HEK293T (cell line): ENCODE data around the gene ZBTB9.
A peak's percentile ranks its signal among the peaks of the same experiment; 100 is the strongest.

ENCODE experiments used
- CTCF ChIA-PET: fragments of 350-600 bp; formaldehyde crosslinking; extraction: SDS; loops from one replicate; lab custom pipeline; 2021; ENCODE audit warnings: antibody characterized with exemption, inconsistent platforms; lab: Yijun Ruan, JAX
- POLR2A ChIA-PET: fragments of 350-600 bp; formaldehyde crosslinking; extraction: SDS; loops from one replicate; lab custom pipeline; 2020; ENCODE audit warnings: antibody characterized with exemption, inconsistent platforms; lab: Yijun Ruan, JAX
- DNase-seq: peaks from one replicate; pipeline ENCODE4 v3.0.0; 2012; ENCODE audit warnings: mixed read lengths; ENCODE audit errors: extremely low spot score
- ARNT ChIP-seq: fragments of 450-650 bp; IDR thresholded peaks from 2 replicates; pipeline ENCODE4 v1.6.1; 2017; ENCODE audit warnings: mild to moderate bottlenecking
- BHLHE40 ChIP-seq: fragments of 450-650 bp; IDR thresholded peaks from 2 replicates; pipeline ENCODE4 v1.6.1; 2016; ENCODE audit warnings: mild to moderate bottlenecking, moderate library complexity, borderline replicate concordance
- CTBP1 ChIP-seq: fragments of 450-650 bp; IDR thresholded peaks from 2 replicates; pipeline ENCODE4 v1.6.1; 2016; ENCODE audit warnings: borderline replicate concordance
- ELF4 ChIP-seq: fragments of 450-650 bp; IDR thresholded peaks from 2 replicates; pipeline ENCODE4 v1.6.1; 2017; ENCODE audit warnings: antibody characterized with exemption
- FOXA1 ChIP-seq: fragments of 450-650 bp; IDR thresholded peaks from 2 replicates; pipeline ENCODE4 v1.6.1; 2016; ENCODE audit warnings: mild to moderate bottlenecking
- FOXK2 ChIP-seq: fragments of 450-650 bp; IDR thresholded peaks from 2 replicates; pipeline ENCODE4 v1.6.1; 2016; ENCODE audit warnings: mild to moderate bottlenecking
- FOXM1 ChIP-seq: fragments of 450-650 bp; IDR thresholded peaks from 2 replicates; pipeline ENCODE4 v1.6.1; 2017; ENCODE audit warnings: mild to moderate bottlenecking, borderline replicate concordance
- HDGF ChIP-seq: fragments of 450-650 bp; IDR thresholded peaks from 2 replicates; pipeline ENCODE4 v1.6.1; 2017; ENCODE audit warnings: antibody characterized with exemption, borderline replicate concordance
- L3MBTL2 ChIP-seq: fragments of 450-650 bp; conservative IDR thresholded peaks from 2 replicates; pipeline ENCODE4 v1.6.1; 2016; ENCODE audit warnings: mild to moderate bottlenecking
- LEF1 ChIP-seq: fragments of 450-650 bp; IDR thresholded peaks from 2 replicates; pipeline ENCODE4 v1.6.1; 2017; ENCODE audit warnings: mild to moderate bottlenecking, borderline replicate concordance
- NFRKB ChIP-seq: fragments of 450-650 bp; IDR thresholded peaks from 2 replicates; pipeline ENCODE4 v1.6.1; 2016; ENCODE audit warnings: mild to moderate bottlenecking, moderate library complexity
- SP1 ChIP-seq: fragments of 450-650 bp; IDR thresholded peaks from 2 replicates; pipeline ENCODE4 v1.6.1; 2017
- SUZ12 ChIP-seq: fragments of 450-650 bp; IDR thresholded peaks from 2 replicates; pipeline ENCODE4 v1.6.1; 2016; ENCODE audit warnings: mild to moderate bottlenecking
- TARDBP ChIP-seq: fragments of 450-650 bp; IDR thresholded peaks from 2 replicates; pipeline ENCODE4 v1.6.1; 2016
- ZNF384 ChIP-seq: fragments of 450-650 bp; IDR thresholded peaks from 2 replicates; pipeline ENCODE4 v1.6.1; 2016
- TF ChIP-seq, protein P1 (sequence below): fragments of 450-650 bp; IDR thresholded peaks from 2 replicates; pipeline ENCODE4 v1.6.1; 2016

The ZBTB9 gene

DNA sequence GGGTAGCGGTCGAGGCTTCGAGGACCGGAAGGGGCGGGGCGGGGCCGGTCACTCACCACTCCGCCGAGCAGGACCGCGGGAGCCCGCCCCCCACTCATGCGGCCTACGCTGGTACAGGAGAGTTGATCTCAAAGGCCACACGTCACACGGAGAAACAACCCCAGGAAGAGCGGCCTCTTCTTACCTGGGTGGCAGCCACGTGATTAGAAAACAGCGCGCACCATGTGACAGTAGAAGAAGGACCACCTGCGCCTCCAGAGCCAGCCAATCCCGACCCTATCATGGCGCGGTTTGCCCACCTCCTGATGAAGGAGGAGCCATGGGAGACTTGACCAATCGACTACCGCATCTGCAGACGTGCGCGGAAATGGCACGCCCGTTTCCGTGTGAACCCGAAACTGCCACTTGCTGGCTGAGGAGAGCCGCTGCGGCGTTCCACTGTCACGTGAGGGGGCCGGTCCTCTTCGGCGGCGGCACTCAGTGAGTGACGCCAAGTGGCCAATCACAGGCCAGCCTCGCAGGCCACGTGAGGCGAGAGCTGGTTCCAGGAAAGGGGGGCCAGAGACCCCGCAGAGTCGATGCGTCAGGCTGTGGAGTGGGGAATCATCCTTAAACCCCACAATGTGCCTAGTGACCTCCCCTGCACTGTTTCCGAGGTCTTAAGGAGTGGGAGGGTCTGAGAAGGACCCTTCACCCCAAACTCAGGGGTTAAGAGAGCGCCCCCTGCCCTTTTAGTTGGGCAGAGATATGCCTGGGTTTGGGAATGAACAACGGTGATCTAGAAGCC, 36.3 kb upstream of the ZBTB9 start, which contains the start of gene CUTA:
TSS of gene CUTA (minus strand) at position 205 of the 787 bp plus-strand sequence. CDS start at position 98, 107 bp downstream.
- no peak; the same call in none of the 2 replicates for TF ChIP-seq ELF4
- TF ChIP-seq FOXK2, result no peak
- TF ChIP-seq, protein P1, sequence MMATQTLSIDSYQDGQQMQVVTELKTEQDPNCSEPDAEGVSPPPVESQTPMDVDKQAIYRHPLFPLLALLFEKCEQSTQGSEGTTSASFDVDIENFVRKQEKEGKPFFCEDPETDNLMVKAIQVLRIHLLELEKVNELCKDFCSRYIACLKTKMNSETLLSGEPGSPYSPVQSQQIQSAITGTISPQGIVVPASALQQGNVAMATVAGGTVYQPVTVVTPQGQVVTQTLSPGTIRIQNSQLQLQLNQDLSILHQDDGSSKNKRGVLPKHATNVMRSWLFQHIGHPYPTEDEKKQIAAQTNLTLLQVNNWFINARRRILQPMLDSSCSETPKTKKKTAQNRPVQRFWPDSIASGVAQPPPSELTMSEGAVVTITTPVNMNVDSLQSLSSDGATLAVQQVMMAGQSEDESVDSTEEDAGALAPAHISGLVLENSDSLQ, result peak; percentile 72
- TF ChIP-seq TARDBP, result no peak
- TF ChIP-seq LEF1, result no peak
- TF ChIP-seq L3MBTL2, result peak; percentile 98
- 0 out of 2 replicates have a peak, but pooled peaks have one; percentile 25 for TF ChIP-seq HDGF
- no peak for TF ChIP-seq FOXM1
- peak; percentile 58 for TF ChIP-seq ARNT
- no peak for TF ChIP-seq FOXA1
- no peak for TF ChIP-seq CTBP1
- TF ChIP-seq BHLHE40, result no peak
- no peak for TF ChIP-seq NFRKB
- TF ChIP-seq SP1, result peak; percentile 12; the same call in 1 of the 2 replicates
- TF ChIP-seq ZNF384, result no peak
- TF ChIP-seq SUZ12, result no peak
- CTCF ChIA-PET, result interaction anchor here (0.5 to 1.2 kb wide), 4 partner anchors 11 to 220 kb away, joined by 3 to 6 read pairs (median 4); no protein-coding TSS in a partner anchor
- POLR2A ChIA-PET, result interaction anchor here (0.8 to 3.4 kb wide), 13 partner anchors 8 to 446 kb away, joined by 3 to 17 read pairs (median 5); partner anchors contain the start of genes PFDN6, RPS18, VPS52 and ZBTB22
- DNase-seq, result peak; percentile 92

DNA sequence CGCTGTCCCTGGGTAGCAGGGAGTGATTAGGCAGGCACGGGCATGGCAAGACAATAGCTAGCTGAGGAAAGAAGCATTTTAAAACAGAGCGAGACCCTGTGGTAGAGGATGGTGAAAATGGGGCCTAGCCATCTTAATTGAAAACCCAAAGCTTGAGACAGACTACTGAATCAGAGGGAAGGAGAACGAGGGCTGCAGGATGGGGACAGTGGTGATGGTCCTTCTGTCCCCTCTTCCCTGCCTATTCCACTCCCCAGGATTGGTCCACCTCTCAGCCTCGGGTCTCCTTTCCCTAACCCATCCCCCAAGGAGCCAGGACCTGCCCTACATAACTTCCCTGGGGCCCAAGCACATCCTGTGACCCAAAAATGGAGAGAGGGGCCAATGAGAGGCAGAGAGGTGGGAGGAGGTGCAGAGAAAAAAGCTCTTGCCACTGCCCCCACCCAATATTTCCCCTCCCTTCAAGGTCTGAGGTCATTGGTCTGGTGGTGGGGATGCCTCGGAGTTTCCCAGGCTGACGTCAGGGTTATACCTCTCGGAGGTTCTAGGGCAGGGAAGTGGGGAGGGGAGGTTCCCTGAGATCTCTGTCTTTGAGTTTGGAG, 35.6 kb upstream of the ZBTB9 start:
- CTCF ChIA-PET, result interaction anchor here (1.2 kb wide), 2 partner anchors 10 to 15 kb away, joined by 3 to 4 read pairs; no protein-coding TSS in a partner anchor
- no peak for DNase-seq
- 0 out of 2 replicates have a peak, but pooled peaks have one; percentile 2 for TF ChIP-seq HDGF
- no peak for TF ChIP-seq ELF4
- POLR2A ChIA-PET, result interaction anchor here (1.0 to 3.4 kb wide), 11 partner anchors 8 to 447 kb away, joined by 3 to 17 read pairs (median 5); partner anchors contain the start of genes PFDN6, RPS18, VPS52 and ZBTB22

GRCh38 chr6:33419580-33420490, 34.5 kb upstream of the ZBTB9 start, which contains the start of gene SYNGAP1:
Gene SYNGAP1, plus strand, starts transcription at chr6:33420065. Its CDS starts 200 bp downstream, at chr6:33420265.
- ChIA-PET POLR2A (interaction anchor here (1.9 to 3.4 kb wide), 3 partner anchors 11 to 149 kb away, joined by 11 to 17 read pairs (median 12); partner anchors contain the start of genes RPS18, VPS52 and ZBTB9), CTCF (interaction anchor here (0.6 to 1.2 kb wide), 2 partner anchors 9 to 299 kb away, joined by 3 to 4 read pairs; no protein-coding TSS in a partner anchor)
- TF ChIP-seq BHLHE40 (no peak), L3MBTL2 (no peak), ELF4 (no peak), LEF1 (no peak), HDGF (no peak), FOXA1 (no peak)
- DNase-seq, result no peak

DNA sequence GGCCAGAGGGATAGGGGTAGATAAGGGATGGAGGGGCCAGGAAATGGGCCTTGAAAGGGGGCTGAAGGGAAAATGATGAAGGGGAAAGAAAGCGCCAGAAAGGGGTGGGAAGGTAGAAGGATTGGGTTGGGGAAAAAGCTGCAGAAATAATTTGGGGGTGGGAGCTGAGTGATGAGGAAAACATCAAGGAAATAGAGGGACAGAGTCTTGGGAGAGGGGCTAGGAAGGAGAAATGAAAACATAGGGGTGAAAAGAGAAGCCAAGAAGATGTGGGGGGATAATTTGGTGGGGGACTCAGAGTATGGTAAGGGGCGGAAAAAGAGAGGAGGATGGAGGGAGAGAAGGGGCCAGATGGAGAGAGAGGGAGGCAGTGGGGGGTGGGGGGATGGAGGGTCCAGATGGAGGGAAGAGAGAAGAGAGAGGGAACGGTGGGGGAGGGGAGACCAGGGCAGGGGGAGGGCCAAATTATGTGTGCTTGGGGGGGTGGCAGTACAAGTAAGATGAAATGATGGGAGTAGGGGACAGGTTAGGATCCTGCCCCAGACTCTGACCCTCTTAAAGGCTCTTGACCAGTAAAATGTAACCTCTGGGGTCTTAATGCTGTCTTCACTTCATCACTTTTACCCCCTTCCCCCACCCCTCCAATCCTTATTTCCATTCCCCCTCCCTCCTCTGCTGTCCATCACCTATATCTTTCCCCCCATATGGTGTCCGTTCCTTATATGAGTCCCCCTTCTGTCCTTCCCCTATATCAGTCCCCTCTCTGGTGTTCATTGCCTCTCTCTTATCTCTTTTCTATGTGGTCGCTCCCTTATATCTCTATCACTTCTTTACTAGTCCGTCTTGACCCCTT, 33.7 kb upstream of the ZBTB9 start:
- POLR2A ChIA-PET, result interaction anchor here (3.3 kb wide), 1 partner anchor 10 kb away, joined by 17 read pairs; no protein-coding TSS in a partner anchor

More for the DNA sequence above, 33.7 kb upstream of the ZBTB9 start:
- CTCF ChIA-PET, result interaction anchor here (0.6 kb wide), 1 partner anchor 300 kb away, joined by 4 read pairs; no protein-coding TSS in a partner anchor
- DNase-seq, result no peak
- no peak for TF ChIP-seq SP1
- no peak for TF ChIP-seq SUZ12
- TF ChIP-seq, protein P1, result peak; percentile 67
- TF ChIP-seq L3MBTL2, result peak; percentile 61
- no peak for TF ChIP-seq FOXM1
- no peak for TF ChIP-seq HDGF
- TF ChIP-seq FOXA1, result no peak
- no peak for TF ChIP-seq ELF4
- TF ChIP-seq LEF1, result no peak
- no peak for TF ChIP-seq TARDBP
- TF ChIP-seq NFRKB, result no peak
- no peak for TF ChIP-seq ARNT
- TF ChIP-seq FOXK2, result no peak
- TF ChIP-seq CTBP1, result peak; percentile 62; the same call in 1 of the 2 replicates
- TF ChIP-seq BHLHE40, result no peak
- no peak for TF ChIP-seq ZNF384
